Stimulated activated CD4-positive, alpha-beta T cell treated with anti-CD3 and anti-CD28 coated beads, Interleukin-1b, Interleukin-23, amount 100 ng/mL, for 4 hours (primary cell): ENCODE results near the gene SYNGR3.

ENCODE experiments used
- DNase-seq, 2 donors: peaks; one replicate each; pipeline ENCODE4 v3.0.0-alpha.2; 2020; ENCODE audit warnings: low read depth in 2 of 2

SYNGR3 gene

GRCh38 chr16:2040787-2041522 lies 51.2 kb downstream of the SYNGR3 start:
- no peak for DNase-seq

- DNase-seq: no peak
Observed at GRCh38 chr16:2042171-2042985, 52.6 kb downstream of the SYNGR3 start.

GRCh38 chr16:2042986-2043666 lies 53.4 kb downstream of the SYNGR3 start:
- DNase-seq: no peak
